Measurements from ENCODE around the gene CITED2.

- TF ChIP-seq CTCF (tag by site-specific recombination; IDR thresholded peaks at IDR 0.05) (no peak), ZNF621 (tag by site-specific recombination; IDR thresholded peaks at IDR 0.05) (no peak), ZNF24 (tag by site-specific recombination; IDR thresholded peaks at IDR 0.05) (no peak), ZFP69B (tag by site-specific recombination; IDR thresholded peaks at IDR 0.05) (no peak), ZBTB10 (tag by site-specific recombination; IDR thresholded peaks at IDR 0.05) (no peak), HOXA7 (CRISPR knock-in tag; IDR thresholded peaks at IDR 0.05; ENCODE audit: borderline replicate concordance) (no peak), ZNF366 (tag by site-specific recombination; conservative IDR thresholded peaks at IDR 0.05) (no peak), ZNF426 (tag by site-specific recombination; IDR thresholded peaks at IDR 0.05) (no peak), ZNF629 (tag by site-specific recombination; IDR thresholded peaks at IDR 0.05) (no peak), SP3 (tag by site-specific recombination; IDR thresholded peaks at IDR 0.05) (no peak), ZNF639 (tag by site-specific recombination; IDR thresholded peaks at IDR 0.05) (no peak), ZNF121 (tag by site-specific recombination; IDR thresholded peaks at IDR 0.05) (no peak)
Observed at GRCh38 chr6:139395371-139395770, 20.9 kb upstream of the CITED2 start.
